GM21737 (cell line): ENCODE data around the gene RUNDC3A.

Source experiments
- ATAC-seq: cut with Tn5 transposase; IDR thresholded peaks from one replicate; pipeline ENCODE4 v1.9.1; 2021; ENCODE audit warnings: mild to moderate bottlenecking, moderate library complexity; ENCODE audit not compliant: unreplicated experiment

RUNDC3A gene

GRCh38 chr17:44283344-44284023 lies 24.9 kb upstream of the RUNDC3A start:
- ATAC-seq: no peak

DNA sequence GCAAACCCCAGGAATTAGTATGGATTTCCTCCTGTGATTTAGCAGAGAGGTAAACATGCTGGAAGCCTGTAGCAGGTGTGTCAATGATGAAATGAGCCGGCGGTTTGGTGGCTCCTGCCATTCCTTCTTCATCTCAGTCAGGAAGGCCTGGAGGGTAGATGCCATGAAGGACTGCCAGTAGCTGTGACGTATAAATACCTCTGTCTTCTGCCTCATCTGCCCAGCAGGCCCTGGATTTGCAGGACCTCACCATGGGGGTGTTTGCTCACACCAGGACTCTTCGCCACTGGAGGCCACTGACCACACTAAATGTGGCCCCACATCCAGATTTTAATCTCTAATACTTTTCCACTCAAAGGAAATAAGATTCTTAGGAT lies 24.4 kb upstream of the RUNDC3A start:
- no peak for ATAC-seq

DNA sequence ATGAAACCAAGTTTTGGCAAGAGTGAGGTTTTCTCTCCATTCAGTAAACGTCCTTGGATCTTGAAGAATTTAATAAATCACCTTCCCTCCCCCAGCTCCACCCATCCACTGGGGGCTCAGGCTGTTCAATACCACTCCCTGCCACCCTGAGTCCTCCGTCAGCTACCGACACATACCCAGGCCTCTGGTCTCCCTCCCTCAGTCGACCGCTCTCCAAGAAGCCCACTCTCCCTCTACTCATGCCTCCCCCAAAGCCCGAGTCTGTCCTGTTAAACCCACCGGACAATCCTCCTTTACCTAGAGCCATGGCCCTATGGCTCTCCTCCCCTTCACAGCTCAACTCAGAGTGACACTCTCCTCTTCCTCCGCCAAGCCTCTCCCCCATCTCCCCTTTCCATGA lies 20.8 kb upstream of the RUNDC3A start:
- ATAC-seq: no peak

DNA sequence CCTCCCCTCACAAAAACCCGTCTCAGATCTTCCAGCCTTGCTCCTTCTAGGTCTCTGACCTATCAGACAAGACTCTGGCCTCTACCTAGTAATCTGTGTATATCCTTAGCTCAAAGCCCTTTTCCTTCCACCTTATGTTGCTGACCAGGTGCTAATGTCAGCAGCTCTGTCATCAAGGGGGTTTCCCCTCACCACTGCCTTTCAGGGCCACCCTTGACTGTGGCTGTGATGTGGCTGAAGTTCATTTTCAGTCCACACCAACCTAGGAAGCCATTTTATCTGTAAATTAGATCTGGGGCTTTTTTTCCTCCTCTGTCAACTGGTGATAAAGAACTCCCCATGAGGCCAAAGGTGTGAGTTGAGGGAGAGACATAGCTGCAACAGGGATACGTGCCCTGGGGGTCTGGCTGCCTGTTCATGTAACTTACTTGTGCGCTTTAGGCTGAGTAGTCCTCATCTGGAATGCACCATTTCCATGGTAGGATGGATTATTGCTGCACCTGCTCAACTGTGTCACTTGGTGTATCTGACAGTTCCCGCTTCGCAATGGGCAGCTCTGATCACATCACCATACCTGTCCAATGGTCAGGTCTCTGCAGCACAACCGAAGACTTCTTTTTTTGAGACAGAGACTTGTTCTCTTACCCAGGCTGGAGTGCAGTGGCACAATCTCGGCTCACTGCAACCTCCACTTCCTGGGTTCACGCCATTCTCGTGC lies 14.7 kb upstream of the RUNDC3A start:
- ATAC-seq: no peak

DNA sequence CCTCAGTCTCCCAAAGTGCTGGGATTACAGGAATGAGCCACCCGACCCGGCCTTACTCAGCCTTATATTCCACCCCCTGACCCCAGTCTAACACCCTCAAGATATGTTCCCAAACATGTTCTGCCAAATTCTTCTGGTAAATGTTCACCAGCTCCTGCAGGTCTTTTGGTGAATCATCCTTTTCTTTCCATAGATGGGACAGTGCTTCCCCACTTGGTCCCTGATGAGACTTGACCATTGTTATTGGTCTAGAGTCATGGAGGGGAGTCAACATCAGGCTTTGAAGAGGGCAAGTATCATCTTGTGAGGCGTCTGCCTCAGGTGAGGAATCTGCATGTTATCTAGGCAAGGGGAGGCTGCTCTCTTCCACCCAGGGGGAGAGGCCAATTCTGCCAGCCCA lies 10.4 kb upstream of the RUNDC3A start:
- no peak for ATAC-seq

GRCh38 chr17:44304651-44305050 lies 3.8 kb upstream of the RUNDC3A start:
- no peak for ATAC-seq

DNA sequence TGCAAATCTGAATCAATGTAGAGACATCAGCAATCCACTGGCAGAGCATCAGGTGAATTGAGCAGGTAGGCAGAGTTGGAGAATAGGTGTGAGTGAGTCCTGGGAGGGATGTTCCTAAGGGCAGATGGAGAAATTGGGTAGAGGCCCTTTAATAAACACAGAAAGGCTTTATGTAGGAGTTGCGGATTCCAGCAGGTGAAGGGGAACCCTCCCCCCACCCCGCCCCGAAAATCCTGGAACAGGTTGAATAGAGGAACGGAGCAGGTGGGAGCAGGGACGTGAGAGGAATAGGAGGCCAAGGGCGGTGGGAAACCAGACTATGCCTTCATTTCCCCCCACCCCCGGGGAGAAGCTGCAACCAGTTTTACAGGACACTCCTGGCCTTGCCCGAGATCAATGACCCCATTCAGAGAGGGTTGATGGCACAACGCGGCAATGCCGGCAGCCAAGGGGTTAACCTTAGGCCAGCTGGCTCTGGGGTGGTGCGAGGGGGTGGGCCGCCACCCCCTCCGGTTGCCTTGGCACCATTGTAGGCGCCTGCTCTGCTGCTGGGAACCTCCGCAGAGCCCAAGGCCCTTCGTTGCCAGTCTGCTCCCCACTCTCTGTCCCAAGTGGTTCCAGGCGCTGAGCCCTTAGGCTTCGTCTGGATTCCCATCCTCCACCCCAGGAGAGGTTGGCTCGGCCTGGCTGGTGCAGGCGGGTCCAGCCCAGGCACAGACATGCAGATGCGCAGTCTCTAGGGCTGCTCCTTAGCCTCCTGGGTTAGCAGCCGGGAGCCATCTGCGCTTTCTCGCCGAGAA lies 814 bp upstream of the RUNDC3A start:
- ATAC-seq: no peak

- ATAC-seq: no peak
Measured at GRCh38 chr17:44308865-44309264, 464 bp downstream of the RUNDC3A start.

GRCh38 chr17:44309472-44309871 lies 1.1 kb downstream of the RUNDC3A start:
- ATAC-seq: no peak

GRCh38 chr17:44310188-44310587 lies 1.8 kb downstream of the RUNDC3A start:
- ATAC-seq: no peak

GRCh38 chr17:44310609-44311376 lies 2.4 kb downstream of the RUNDC3A start:
- ATAC-seq: no peak

- no peak for ATAC-seq
Measured at GRCh38 chr17:44311562-44312181, 3.3 kb downstream of the RUNDC3A start.

DNA sequence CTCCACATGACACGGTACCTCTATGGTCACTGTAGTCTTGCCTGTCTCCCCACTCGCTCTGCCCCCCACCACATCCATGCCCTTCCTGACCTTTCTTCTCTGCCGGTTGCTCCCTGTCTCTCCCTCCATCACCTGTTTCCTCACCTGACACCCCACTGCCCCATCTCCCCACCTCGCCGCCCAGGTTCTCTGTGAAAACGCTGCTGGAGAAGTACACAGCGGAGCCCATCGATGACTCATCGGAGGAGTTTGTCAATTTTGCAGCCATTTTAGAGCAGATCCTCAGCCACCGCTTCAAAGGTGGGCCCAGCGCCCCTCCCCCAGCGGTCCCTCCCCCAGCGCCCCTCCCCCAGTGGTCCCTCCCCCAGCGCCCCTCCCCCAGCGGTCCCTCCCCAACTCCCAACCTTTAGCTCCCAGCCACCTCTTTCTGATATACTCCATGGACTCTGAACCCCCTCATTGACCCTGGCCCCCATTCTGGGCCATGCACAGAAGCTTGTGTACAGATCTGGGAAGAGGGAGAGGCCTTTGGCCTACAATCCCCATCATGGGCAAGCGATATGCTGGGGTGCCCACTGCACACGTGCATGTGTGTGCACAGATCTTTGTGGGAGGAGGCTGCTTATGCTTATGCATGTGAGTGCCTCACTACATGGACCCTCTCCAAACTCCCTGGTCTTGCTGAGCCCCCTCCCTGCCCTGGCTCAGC lies 4.1 kb downstream of the RUNDC3A start:
- ATAC-seq: no peak

DNA sequence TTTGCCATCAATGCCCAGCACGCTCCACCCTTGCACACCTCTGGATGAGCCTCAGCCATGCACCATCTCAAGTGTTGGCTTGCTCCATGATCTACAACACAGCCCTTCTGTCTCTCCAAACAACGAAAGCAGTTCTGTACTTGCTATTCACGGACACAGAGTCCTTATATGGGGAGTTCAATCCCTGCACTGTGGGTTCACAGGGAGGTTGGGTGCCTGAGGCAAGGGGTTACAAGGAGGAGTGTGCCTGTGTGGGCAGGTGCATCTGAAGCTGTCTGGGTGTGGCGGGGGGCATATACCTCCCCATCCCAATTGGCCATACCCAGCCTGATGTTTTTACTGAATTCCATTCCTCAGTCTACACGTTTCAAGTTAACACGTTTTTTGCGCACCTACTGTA lies 5.6 kb downstream of the RUNDC3A start:
- ATAC-seq: no peak

DNA sequence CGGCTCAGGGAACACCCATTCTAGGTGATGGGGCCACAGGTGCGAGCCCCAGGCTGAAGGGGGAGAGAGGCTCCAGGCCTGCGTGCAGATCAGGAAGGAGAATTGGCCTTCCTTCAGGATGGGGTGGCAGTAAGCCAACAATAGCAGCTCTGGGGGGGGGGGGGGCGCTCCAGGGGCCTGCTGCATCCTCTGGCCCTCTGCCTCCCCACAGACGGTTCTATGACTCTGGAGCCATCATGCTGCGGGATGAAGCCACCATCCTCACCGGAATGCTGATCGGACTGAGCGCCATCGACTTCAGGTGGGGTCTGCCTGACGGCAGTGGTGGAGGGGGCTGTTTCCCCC lies 6.1 kb downstream of the RUNDC3A start:
- no peak for ATAC-seq

DNA sequence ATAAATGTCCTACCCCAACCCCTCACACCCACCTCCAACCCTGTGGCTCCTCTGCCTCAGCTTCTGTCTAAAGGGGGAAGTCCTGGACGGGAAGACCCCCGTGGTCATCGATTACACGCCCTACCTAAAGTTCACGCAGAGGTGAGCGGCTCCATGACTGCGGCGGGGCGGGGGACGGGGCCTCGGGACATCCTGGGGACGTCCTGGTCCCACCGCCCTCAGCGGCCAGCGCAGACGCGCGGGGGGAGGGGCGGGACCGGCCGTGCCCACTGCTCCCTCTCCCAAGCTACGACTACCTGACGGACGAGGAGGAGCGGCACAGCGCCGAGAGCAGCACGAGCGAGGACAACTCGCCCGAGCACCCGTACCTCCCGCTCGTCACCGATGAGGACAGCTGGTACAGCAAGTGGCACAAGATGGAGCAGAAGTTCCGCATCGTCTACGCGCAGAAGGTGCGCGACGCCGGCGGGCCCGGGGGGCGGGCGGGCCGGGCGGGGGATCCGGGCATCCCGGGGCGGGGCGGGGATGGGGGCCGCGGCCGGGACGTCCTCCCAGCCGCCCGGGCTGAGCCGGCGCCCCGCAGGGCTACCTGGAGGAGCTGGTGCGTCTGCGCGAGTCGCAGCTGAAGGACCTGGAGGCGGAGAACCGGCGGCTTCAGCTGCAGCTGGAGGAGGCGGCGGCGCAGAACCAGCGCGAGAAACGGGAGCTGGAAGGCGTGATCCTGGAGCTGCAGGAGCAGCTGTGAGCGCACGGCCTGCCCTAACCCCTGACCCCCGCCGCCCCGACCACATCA lies 6.7 kb downstream of the RUNDC3A start:
- ATAC-seq: no peak

DNA sequence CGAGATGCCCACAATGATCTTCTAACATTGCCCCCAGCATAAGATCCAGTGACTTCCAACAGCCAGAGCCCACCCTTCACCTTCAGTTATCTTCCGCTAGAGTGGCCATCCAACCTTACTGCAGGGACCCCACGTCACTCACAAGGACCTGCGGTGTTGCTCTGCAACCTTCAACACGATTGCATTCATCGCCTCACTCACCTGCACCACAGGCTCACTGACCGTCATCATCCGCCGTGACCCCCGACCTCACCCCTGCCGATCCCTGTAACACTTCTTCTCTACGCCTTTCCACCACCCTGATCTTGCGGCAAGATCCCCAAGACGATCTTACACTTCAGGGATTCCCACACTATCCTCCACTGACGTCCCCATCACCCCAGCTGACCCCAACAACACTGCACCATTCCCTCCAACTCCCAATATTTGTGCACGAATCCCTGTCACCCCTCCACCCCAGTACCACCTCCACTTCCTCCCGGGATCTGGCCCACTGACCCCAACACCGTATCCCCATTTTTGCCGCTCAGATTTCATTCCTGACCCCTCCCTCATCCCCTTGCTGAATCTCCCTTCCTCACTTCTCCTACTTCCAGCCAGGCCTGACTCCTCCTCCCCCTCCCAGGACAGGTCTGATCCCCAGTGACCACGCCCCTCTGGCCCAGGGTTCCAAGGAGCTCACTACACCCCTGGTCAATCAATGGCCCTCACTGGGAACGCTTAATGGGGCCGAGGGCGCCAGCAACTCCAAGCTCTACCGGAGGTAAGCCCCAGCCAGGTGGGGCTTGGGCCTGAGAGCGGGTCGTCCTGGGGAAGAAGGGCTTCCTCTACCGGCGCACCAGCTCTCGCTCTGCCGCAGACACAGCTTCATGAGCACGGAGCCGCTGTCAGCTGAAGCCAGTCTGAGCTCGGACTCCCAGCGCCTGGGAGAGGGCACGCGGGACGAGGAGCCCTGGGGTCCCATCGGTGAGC lies 7.6 kb downstream of the RUNDC3A start:
- ATAC-seq: no peak

DNA sequence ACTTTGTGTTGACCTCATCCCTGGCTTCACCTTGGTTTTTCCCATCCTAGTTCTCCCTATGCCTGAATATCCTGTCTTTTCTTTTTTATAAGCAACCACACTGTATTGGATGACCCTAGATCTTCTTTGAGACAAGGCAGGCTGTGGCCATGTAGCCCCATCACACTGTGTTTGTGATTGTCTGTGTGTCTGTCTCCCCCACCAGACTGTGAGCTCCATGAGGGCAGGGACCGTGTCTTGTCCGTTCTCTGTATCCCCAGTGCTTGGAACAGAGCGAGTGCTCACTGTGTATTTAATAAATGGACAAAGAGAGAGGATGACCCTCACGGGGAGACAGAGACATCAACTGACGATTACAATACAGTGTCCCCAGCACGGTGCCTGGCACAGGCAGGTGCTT lies 9.1 kb downstream of the RUNDC3A start:
- no peak for ATAC-seq
